Regular cardiac myocyte (primary cell): Measurements from ENCODE around the gene CORT. TPM values are rescaled to one million over a fixed set of nuclear protein-coding genes. Genes with fewer than 3 reads are reported as not detected.

Source experiments
- total RNA-seq: library from RNA; depleted of rRNA; stranded (reverse); fragments of >200 nt; gene quantifications from 2 replicates; pipeline ENCODE4 v1.2.3, GENCODE V29; 2014

Gene CORT, protein sequence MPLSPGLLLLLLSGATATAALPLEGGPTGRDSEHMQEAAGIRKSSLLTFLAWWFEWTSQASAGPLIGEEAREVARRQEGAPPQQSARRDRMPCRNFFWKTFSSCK
- not detected in 2 replicates for total RNA-seq

GRCh38 chr1:10449751-10450150 is at the start of gene CORT:
TSS of gene CORT (plus strand) at chr1:10450031. CDS start at chr1:10450224, 193 bp downstream.

GRCh38 chr1:10430216-10431069 is 19.4 kb upstream of the CORT start, which contains the start of gene CENPS:
TSS of gene CENPS (plus strand) at chr1:10430433. CDS start at chr1:10430518, 85 bp downstream.

DNA sequence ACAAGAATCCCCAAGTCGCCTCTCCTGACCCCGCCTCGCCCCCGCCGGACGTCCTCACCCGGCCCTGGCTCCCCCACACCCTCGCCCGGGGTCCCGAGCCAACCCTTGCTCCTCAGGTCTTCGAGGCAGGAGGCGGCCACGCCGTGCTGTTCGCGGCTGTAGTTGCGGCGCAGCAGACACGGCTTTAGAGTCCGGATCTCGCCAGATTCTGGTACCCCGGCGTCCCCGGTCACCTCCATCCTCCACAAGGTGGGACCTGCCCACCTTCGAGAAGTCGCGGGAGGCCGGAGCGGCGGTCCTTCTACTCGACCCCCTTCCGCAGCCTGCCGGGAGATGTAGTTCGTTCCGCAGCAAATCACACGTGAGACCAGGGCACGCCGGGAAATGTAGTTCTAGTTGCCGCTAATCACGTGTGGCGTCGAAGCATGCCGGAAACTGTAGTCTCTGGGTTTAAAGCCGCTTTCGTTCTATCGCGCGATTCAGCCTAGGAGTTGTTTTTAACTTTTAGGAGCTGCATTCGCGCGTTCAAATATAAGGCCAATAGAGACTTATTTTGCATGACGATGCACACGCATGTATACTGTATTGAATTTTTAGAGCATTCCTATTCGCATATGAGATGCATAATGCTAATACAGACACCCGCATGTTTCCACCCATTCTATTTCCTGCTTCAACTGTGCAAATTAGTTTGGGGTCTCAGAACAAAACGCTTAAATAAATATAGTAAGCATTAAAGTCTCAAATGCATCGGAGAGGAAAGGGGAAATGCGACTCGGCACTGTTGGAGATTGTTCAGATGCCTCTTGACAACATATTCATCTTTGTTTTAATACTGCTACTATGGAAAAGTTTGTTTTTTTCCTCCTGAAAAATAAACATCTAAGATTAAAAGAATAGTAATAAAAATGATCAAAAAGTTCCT is 22.7 kb downstream of the CORT start, which contains the start of gene DFFA:
DFFA (minus strand) TSS at position 310 of the 925 bp plus-strand sequence; CDS start at position 239, 71 bp downstream.

GRCh38 chr1:10474613-10475507 is 25.0 kb downstream of the CORT start, which contains the start of gene PEX14:
TSS of gene PEX14 (plus strand) at chr1:10474950. CDS start at chr1:10474967, 17 bp downstream.

Other genes with a start within 250 kb of the CORT start
- 25.1 and 26.5 TPM in 2 replicates for gene KIF1B, start 239.5 kb upstream of the CORT start, total RNA-seq
- 45.4 and 140 TPM in 2 replicates for gene PGD, start 51.0 kb upstream of the CORT start, total RNA-seq
- gene CENPS, start 19.6 kb upstream of the CORT start, total RNA-seq: 9.9 and 25.3 TPM in 2 replicates
- gene DFFA, start 22.5 kb downstream of the CORT start, total RNA-seq: 37.2 and 54.1 TPM in 2 replicates
- gene PEX14, start 24.9 kb downstream of the CORT start, total RNA-seq: 10.4 and 13.6 TPM in 2 replicates